HG03039 (cell line): ENCODE measurements around the gene FAM72D.
"Not testable (repeated sequence)": the region's sequence is repeated elsewhere in the genome, so short reads cannot be mapped to it uniquely, and the experiment has no call there.

Experiments used
- ATAC-seq: cut with Tn5 transposase; IDR thresholded peaks from one replicate; pipeline ENCODE4 v1.9.1; 2021; ENCODE audit warnings: mild to moderate bottlenecking, moderate library complexity; ENCODE audit not compliant: unreplicated experiment

Gene FAM72D

GRCh38 chr1:145095284-145096057 is at the start of gene FAM72D, which contains the start of gene SRGAP2B:
FAM72D (plus strand) TSS chr1:145095974; CDS start chr1:145096848, 874 bp downstream.
SRGAP2B (minus strand) TSS chr1:145095328; CDS start chr1:145092901, 2,427 bp downstream.
- peak; percentile 84 for ATAC-seq

- ATAC-seq: not testable (repeated sequence)
Observed at GRCh38 chr1:145047553-145047952, 48.2 kb upstream of the FAM72D start.

GRCh38 chr1:145048181-145048856 is 47.5 kb upstream of the FAM72D start:
- not testable (repeated sequence) for ATAC-seq

- ATAC-seq: not testable (repeated sequence)
Observed at GRCh38 chr1:145052019-145052776, 43.6 kb upstream of the FAM72D start.

GRCh38 chr1:145053428-145053827 is 42.3 kb upstream of the FAM72D start:
- not testable (repeated sequence) for ATAC-seq

GRCh38 chr1:145055217-145055760 is 40.5 kb upstream of the FAM72D start:
- peak; percentile 97 for ATAC-seq

GRCh38 chr1:145058184-145058583 is 37.6 kb upstream of the FAM72D start:
- ATAC-seq: peak; percentile 49

- not testable (repeated sequence) for ATAC-seq
Observed at GRCh38 chr1:145063285-145063684, 32.5 kb upstream of the FAM72D start.

- ATAC-seq: not testable (repeated sequence)
Observed at GRCh38 chr1:145063941-145064648, 31.7 kb upstream of the FAM72D start.

- ATAC-seq: peak; percentile 64
Observed at GRCh38 chr1:145065194-145065826, 30.5 kb upstream of the FAM72D start.

GRCh38 chr1:145066486-145066885 is 29.3 kb upstream of the FAM72D start:
- ATAC-seq: not testable (repeated sequence)

GRCh38 chr1:145071569-145071968 is 24.2 kb upstream of the FAM72D start:
- not testable (repeated sequence) for ATAC-seq

GRCh38 chr1:145074021-145074559 is 21.7 kb upstream of the FAM72D start:
- ATAC-seq: not testable (repeated sequence)

- not testable (repeated sequence) for ATAC-seq
Observed at GRCh38 chr1:145076877-145077276, 18.9 kb upstream of the FAM72D start.

GRCh38 chr1:145077872-145078786 is 17.6 kb upstream of the FAM72D start:
- not testable (repeated sequence) for ATAC-seq

- ATAC-seq: not testable (repeated sequence)
Observed at GRCh38 chr1:145078787-145079370, 16.9 kb upstream of the FAM72D start.

GRCh38 chr1:145079737-145080136 is 16.0 kb upstream of the FAM72D start:
- not testable (repeated sequence) for ATAC-seq

GRCh38 chr1:145080193-145080592 is 15.6 kb upstream of the FAM72D start:
- not testable (repeated sequence) for ATAC-seq
